Measurements from ENCODE around the gene LRRC1. TPM values are rescaled to one million over a fixed set of nuclear protein-coding genes. Genes with fewer than 3 reads are reported as not detected.

Gene LRRC1
- polyA plus RNA-seq, 1 experiment: 13.9 TPM

DNA sequence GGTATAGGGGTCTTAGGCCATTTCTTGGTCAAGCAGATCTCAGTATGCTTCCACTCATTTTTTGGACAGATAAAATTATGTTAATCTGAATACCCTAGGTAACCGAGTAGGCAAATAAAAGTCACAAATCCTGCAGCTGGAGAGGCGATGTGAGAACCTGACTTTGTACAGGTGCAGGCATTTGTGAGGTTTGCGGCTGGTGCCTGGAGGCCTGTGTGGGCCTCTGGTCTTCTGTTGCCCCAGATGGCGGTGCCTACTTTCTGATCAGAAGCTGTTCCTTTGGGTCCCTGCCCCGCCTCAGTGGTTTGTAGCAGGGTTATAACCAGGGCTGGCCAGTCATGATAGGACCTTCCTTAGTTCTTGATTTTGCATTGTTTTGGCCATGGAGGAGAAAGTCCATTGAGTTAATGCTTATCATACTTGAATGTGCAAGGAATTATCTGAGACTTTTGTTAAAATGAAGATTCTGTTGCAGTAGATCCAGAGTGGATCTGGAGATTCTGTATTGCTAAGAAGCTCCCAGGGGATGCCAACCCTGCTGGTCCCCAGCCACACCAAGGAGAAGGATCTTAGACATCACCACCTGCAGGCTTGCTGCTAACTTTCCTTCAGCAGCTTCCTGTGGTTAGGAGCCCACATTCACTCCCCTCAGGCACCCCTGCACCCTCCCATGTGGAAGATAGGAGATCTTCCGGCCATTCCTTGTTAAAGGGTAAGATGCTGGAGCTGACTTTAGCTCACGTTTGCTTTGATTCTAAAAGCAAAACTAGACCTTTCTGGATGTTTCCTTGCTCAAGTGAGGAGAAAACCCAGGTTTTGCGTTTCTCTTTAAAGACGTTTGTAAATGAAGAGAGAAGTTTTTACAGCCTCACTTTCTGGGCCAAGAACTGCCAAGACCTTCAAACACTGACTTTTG is 50.7 kb downstream of the LRRC1 start:
- H3K9me3 ChIP-seq (ENCODE audit: control insufficient read depth, insufficient read depth, low read length): no peaks in the 10 kb centered on the region; the same call in 1 of the 2 replicates
- TF ChIP-seq, protein P1, sequence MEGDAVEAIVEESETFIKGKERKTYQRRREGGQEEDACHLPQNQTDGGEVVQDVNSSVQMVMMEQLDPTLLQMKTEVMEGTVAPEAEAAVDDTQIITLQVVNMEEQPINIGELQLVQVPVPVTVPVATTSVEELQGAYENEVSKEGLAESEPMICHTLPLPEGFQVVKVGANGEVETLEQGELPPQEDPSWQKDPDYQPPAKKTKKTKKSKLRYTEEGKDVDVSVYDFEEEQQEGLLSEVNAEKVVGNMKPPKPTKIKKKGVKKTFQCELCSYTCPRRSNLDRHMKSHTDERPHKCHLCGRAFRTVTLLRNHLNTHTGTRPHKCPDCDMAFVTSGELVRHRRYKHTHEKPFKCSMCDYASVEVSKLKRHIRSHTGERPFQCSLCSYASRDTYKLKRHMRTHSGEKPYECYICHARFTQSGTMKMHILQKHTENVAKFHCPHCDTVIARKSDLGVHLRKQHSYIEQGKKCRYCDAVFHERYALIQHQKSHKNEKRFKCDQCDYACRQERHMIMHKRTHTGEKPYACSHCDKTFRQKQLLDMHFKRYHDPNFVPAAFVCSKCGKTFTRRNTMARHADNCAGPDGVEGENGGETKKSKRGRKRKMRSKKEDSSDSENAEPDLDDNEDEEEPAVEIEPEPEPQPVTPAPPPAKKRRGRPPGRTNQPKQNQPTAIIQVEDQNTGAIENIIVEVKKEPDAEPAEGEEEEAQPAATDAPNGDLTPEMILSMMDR (IDR thresholded peaks at IDR 0.05; ENCODE audit: low read depth, low read length): no peak
- no peak overlapping the region for H3K27ac ChIP-seq (ENCODE audit: low read depth, low read length)
- no peak for DNase-seq (ENCODE audit: low read depth, low spot score)
- no peak overlapping the region for H3K4me3 ChIP-seq (ENCODE audit: low read depth, low read length)
- POLR2A ChIA-PET: interaction anchor here (0.6 kb wide), 1 partner anchor 313 kb away, joined by 3 read pairs; no protein-coding TSS in a partner anchor
- CTCF ChIA-PET: interaction anchor here (0.7 kb wide), 1 partner anchor 17 kb away, joined by 4 read pairs; no protein-coding TSS in a partner anchor
- no peaks in the 10 kb centered on the region for H3K27me3 ChIP-seq (ENCODE audit: control insufficient read depth, insufficient read depth, low read length)

DNA sequence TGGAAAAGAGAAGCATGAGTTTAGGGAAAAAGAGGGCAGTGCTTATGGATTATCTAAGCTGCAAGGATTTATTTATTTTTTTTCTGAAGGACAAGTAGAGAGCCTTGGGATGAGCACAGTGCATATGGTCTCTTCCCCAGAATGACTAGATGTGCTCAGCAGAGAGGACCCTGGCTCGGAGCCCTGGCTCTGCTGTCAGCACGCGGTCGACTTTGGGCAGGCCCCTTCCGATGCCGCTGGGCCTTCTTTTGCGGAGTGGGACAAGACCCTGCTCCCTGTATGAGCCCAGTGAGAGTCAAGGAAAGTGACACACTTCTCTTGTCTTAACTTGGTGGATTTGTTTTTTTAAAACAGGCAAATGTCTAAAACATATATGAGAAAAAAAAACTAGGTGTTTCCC is 51.4 kb downstream of the LRRC1 start:
- CTCF ChIA-PET: interaction anchor here (0.7 kb wide), 1 partner anchor 18 kb away, joined by 4 read pairs; no protein-coding TSS in a partner anchor

DNA sequence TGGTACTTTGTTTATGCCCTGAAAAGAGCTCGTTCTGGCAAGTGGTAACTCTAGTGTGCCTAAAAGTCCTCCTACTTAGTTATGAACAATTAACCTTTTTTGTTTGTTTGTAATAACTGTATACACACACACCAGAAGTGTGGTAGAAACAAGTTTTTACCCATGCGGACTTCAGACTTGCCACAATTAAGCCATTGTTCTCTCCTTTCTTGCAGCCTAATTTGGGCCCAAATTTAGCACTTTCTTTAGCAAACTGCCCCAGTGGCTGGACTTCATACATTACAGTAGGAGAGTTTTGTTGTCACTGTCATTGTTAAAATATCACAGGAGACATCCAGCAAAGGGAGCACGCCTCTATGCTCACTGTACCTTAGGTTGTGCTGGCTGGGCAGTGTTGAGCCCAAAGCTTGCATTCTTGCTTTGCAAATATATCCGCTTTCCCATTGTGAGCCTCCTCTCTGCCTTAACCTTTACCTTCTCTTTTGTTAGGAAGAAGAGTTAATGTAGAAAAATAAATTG is 53.0 kb downstream of the LRRC1 start:
- H3K9me3 ChIP-seq (ENCODE audit: control insufficient read depth, insufficient read depth, low read length): no peaks in the 10 kb centered on the region
- TF ChIP-seq, protein P1 (IDR thresholded peaks at IDR 0.05; ENCODE audit: low read depth, low read length): no peak
- POLR2A ChIA-PET: no interaction called here
- no peaks in the 10 kb centered on the region for H3K27me3 ChIP-seq (ENCODE audit: control insufficient read depth, insufficient read depth, low read length)
- no peak for DNase-seq (ENCODE audit: low read depth, low spot score)
- no peak overlapping the region for H3K4me3 ChIP-seq (ENCODE audit: low read depth, low read length)
- H3K27ac ChIP-seq (ENCODE audit: low read depth, low read length): no peak overlapping the region
- CTCF ChIA-PET: interaction anchor here (1.1 kb wide), 1 partner anchor 120 kb away, joined by 3 read pairs; no protein-coding TSS in a partner anchor

More for the DNA sequence above, 51.4 kb downstream of the LRRC1 start:
- POLR2A ChIA-PET: no interaction called here
- H3K27me3 ChIP-seq (ENCODE audit: control insufficient read depth, insufficient read depth, low read length): no peaks in the 10 kb centered on the region
- H3K9me3 ChIP-seq (ENCODE audit: control insufficient read depth, insufficient read depth, low read length): no peaks in the 10 kb centered on the region
- TF ChIP-seq, protein P1 (IDR thresholded peaks at IDR 0.05; ENCODE audit: low read depth, low read length): no peak
- H3K27ac ChIP-seq (ENCODE audit: low read depth, low read length): no peak overlapping the region
- no peak overlapping the region for H3K4me3 ChIP-seq (ENCODE audit: low read depth, low read length)
- DNase-seq (ENCODE audit: low read depth, low spot score): no peak

DNA sequence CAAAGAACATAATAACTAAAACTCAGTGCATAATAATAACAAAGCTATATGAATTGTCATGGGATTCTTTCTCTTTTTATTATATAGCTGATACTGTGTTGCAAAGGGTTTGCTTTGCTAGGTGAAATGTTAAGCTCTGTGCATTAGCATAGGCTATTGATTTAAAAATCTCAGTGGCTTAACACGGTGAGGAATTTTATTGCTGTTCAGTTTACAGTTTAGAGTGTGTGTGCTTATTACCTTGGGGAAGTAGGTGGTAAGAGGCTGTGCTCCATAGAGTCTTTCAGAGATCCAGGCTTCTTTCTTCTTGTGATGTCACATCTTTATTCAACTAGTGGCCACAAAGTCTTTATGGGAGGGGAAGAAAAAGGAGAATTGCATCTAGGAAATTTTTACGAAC is 55.7 kb downstream of the LRRC1 start:
- POLR2A ChIA-PET: interaction anchor here (0.6 to 1.3 kb wide), 2 partner anchors 57 to 94 kb away, joined by 3 read pairs; no protein-coding TSS in a partner anchor
- no peaks in the 10 kb centered on the region for H3K9me3 ChIP-seq (ENCODE audit: control insufficient read depth, insufficient read depth, low read length)
- H3K27ac ChIP-seq (ENCODE audit: low read depth, low read length): no peak overlapping the region
- DNase-seq (ENCODE audit: low read depth, low spot score): no peak
- TF ChIP-seq, protein P1 (IDR thresholded peaks at IDR 0.05; ENCODE audit: low read depth, low read length): no peak
- no peaks in the 10 kb centered on the region for H3K27me3 ChIP-seq (ENCODE audit: control insufficient read depth, insufficient read depth, low read length)
- no peak overlapping the region for H3K4me3 ChIP-seq (ENCODE audit: low read depth, low read length)
- CTCF ChIA-PET: interaction anchor here (1.6 kb wide), 1 partner anchor 105 kb away, joined by 5 read pairs; no protein-coding TSS in a partner anchor

DNA sequence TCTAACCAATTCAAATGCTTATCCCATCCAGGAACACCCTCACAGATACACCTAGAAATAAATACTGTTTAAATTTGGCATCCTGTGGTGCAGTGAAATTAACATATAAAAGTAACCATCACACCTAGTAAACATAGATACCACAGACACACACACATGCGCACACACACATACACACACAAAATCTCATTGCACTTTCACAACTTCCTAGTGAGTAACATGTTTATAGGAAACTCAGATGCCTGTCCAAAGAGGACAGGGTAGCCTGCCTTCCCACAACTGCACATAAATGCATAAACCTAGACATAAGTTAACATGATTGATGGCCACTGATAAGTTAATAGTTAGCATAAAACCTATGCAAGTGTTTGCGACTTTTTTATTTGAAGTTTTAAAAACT is 56.8 kb downstream of the LRRC1 start:
- H3K27me3 ChIP-seq (ENCODE audit: control insufficient read depth, insufficient read depth, low read length): no peaks in the 10 kb centered on the region
- TF ChIP-seq, protein P1 (IDR thresholded peaks at IDR 0.05; ENCODE audit: low read depth, low read length): no peak
- no peak for DNase-seq (ENCODE audit: low read depth, low spot score)
- H3K4me3 ChIP-seq (ENCODE audit: low read depth, low read length): no peak overlapping the region
- ChIA-PET CTCF (no interaction called here), POLR2A (no interaction called here)
- H3K9me3 ChIP-seq (ENCODE audit: control insufficient read depth, insufficient read depth, low read length): no peaks in the 10 kb centered on the region
- H3K27ac ChIP-seq (ENCODE audit: low read depth, low read length): no peak overlapping the region
